PFSK-1 (cell line): ENCODE results near the gene HNRNPLL.

ENCODE experiments used
- FOXP2 ChIP-seq: optimal IDR thresholded peaks from 2 replicates; pipeline ENCODE3; 2011; ENCODE audit warnings: borderline replicate concordance, control low read depth, inconsistent platforms; ENCODE audit not compliant: insufficient read depth; ENCODE audit errors: extremely low read length, extremely low read depth
- POLR2AphosphoS5 ChIP-seq: IDR thresholded peaks from 2 replicates; pipeline ENCODE4 v1.6.1; 2012; ENCODE audit warnings: low read depth, mild to moderate bottlenecking, control low read depth, low read length, moderate library complexity
- REST ChIP-seq, 2 experiments: IDR thresholded peaks; 2 replicates each; pipeline versions ENCODE4 v1.6.1 to v1.8.0; 2011 to 2012; ENCODE audit warnings: low read depth in 2 of 2, low read length in 2 of 2, control low read depth in 1 of 2, inconsistent platforms in 1 of 2, mild to moderate bottlenecking in 1 of 2, moderate library complexity in 1 of 2; ENCODE audit not compliant: insufficient read depth in 1 of 2
- SIN3A ChIP-seq: IDR thresholded peaks from 2 replicates; pipeline ENCODE4 v1.6.1; 2012; ENCODE audit warnings: mild to moderate bottlenecking, low read length, moderate library complexity, borderline replicate concordance; ENCODE audit not compliant: insufficient read depth
- TAF1 ChIP-seq: IDR thresholded peaks from 2 replicates; pipeline ENCODE4 v1.6.1; 2012; ENCODE audit warnings: low read length, control low read depth, borderline replicate concordance; ENCODE audit not compliant: insufficient read depth

- TF ChIP-seq TAF1 (no peak), POLR2AphosphoS5 (no peak), SIN3A (no peak), REST (IDR thresholded peaks at IDR 0.05; ENCODE audit: insufficient read depth in 1 of 2, low read depth in 2 of 2, low read length in 2 of 2) (no peak), FOXP2 (no peak)
Observed at GRCh38 chr2:38621018-38621417, 18.3 kb upstream of the HNRNPLL start.
